Myocyte (in vitro differentiated cells): ENCODE data around the gene MAPK12. TPM values are rescaled to one million over a fixed set of nuclear protein-coding genes. Genes with fewer than 3 reads are reported as not detected.
A peak's percentile ranks its signal among the peaks of the same experiment; 100 is the strongest.
"Not testable (repeated sequence)": the region's sequence is repeated elsewhere in the genome, so short reads cannot be mapped to it uniquely, and the experiment has no call there.

Experiments
- DNase-seq: peaks from one replicate; pipeline ENCODE4 v3.0.0-alpha.2; 2012; ENCODE audit warnings: low read depth
- total RNA-seq: library from RNA; depleted of rRNA; stranded (reverse); fragments of >200 nt; gene quantifications from 2 replicates; pipeline ENCODE4 v1.2.3, GENCODE V29; 2014

Gene MAPK12
- total RNA-seq, 1 donor from 2014 or later: 27.9 TPM

- peak; percentile 80 for DNase-seq
Observed at GRCh38 chr22:50282361-50283155, 21.1 kb upstream of the MAPK12 start.

GRCh38 chr22:50281957-50282356 is 20.5 kb upstream of the MAPK12 start:
- DNase-seq: peak; percentile 65

GRCh38 chr22:50281384-50281760 is 19.9 kb upstream of the MAPK12 start:
- no peak for DNase-seq

GRCh38 chr22:50280708-50281383 is 19.4 kb upstream of the MAPK12 start:
- no peak for DNase-seq

- DNase-seq: no peak
Observed at GRCh38 chr22:50280022-50280707, 18.7 kb upstream of the MAPK12 start.

- no peak for DNase-seq
Observed at GRCh38 chr22:50278956-50279619, 17.6 kb upstream of the MAPK12 start.

GRCh38 chr22:50278461-50278860 is 17.0 kb upstream of the MAPK12 start:
- DNase-seq: no peak

- DNase-seq: no peak
Observed at GRCh38 chr22:50277761-50278160, 16.3 kb upstream of the MAPK12 start.

- DNase-seq: peak; percentile 64
Observed at GRCh38 chr22:50276143-50276542, 14.7 kb upstream of the MAPK12 start.

- DNase-seq: no peak
Observed at GRCh38 chr22:50275181-50276055, 13.9 kb upstream of the MAPK12 start.

- DNase-seq: no peak
Observed at GRCh38 chr22:50274771-50275170, 13.3 kb upstream of the MAPK12 start.

GRCh38 chr22:50274311-50274710 is 12.8 kb upstream of the MAPK12 start:
- peak; percentile 46 for DNase-seq

GRCh38 chr22:50273781-50274180 is 12.3 kb upstream of the MAPK12 start:
- DNase-seq: not testable (repeated sequence)

GRCh38 chr22:50273352-50273751 is 11.9 kb upstream of the MAPK12 start:
- not testable (repeated sequence) for DNase-seq

- no peak for DNase-seq
Observed at GRCh38 chr22:50272044-50272802, 10.7 kb upstream of the MAPK12 start.

GRCh38 chr22:50271519-50271970 is 10.1 kb upstream of the MAPK12 start:
- peak; percentile 60 for DNase-seq

GRCh38 chr22:50270666-50271394 is 9.3 kb upstream of the MAPK12 start:
- DNase-seq: peak; percentile 74

GRCh38 chr22:50269970-50270665 is 8.6 kb upstream of the MAPK12 start, which contains the start of gene MAPK11:
Gene MAPK11 (minus strand): TSS chr22:50270380. CDS start chr22:50270292, 88 bp downstream.
- DNase-seq: no peak
